T-helper 17 cell (primary cell): ENCODE results near the gene SCAP. TPM values are rescaled to one million over a fixed set of nuclear protein-coding genes. Genes with fewer than 3 reads are reported as not detected.
"Not testable (repeated sequence)": the region's sequence is repeated elsewhere in the genome, so short reads cannot be mapped to it uniquely, and the experiment has no call there.

Experiments
- ATAC-seq: fragments of 150-1000 bp; cut with Tn5 transposase; 2 replicates; pipeline ENCODE4 v1.10.0; 2021; ENCODE audit warnings: mild to moderate bottlenecking, moderate library complexity
- DNase-seq, 3 donors: peaks; one replicate each; pipeline versions ENCODE4 v3.0.0 to v3.0.0-alpha.2; 2020 to 2021
- H3K9me3 ChIP-seq: one replicate; pipeline ENCODE4 v1.7.0; 2013; ENCODE audit warnings: low read length, mild to moderate bottlenecking; ENCODE audit not compliant: control insufficient read depth, poor library complexity, severe bottlenecking
- H3K27ac Mint-ChIP-seq: one replicate; pipeline ENCODE4 v1.8.0; 2022; ENCODE audit warnings: mild to moderate bottlenecking, moderate library complexity, mixed read lengths
- H3K27me3 Mint-ChIP-seq: one replicate; pipeline ENCODE4 v1.8.0; 2022; ENCODE audit warnings: mixed read lengths
- H3K36me3 Mint-ChIP-seq: one replicate; pipeline ENCODE4 v1.8.0; 2022; ENCODE audit warnings: low read depth, mixed read lengths
- H3K4me1 Mint-ChIP-seq: one replicate; pipeline ENCODE4 v1.8.0; 2022; ENCODE audit warnings: mild to moderate bottlenecking, mixed read lengths
- H3K4me3 Mint-ChIP-seq: one replicate; pipeline ENCODE4 v1.8.0; 2022; ENCODE audit warnings: mild to moderate bottlenecking, moderate library complexity, mixed read lengths
- total RNA-seq, 4 donors: library from RNA in 2 of 4; stranded (reverse) in 2 of 4; gene quantifications; one replicate each; pipeline ENCODE4 v1.2.3 and lab custom pipeline; 2022 to 2026

SCAP gene
- total RNA-seq, 2 donors from 2014 or later: 78.5 to 81.9 TPM

DNA sequence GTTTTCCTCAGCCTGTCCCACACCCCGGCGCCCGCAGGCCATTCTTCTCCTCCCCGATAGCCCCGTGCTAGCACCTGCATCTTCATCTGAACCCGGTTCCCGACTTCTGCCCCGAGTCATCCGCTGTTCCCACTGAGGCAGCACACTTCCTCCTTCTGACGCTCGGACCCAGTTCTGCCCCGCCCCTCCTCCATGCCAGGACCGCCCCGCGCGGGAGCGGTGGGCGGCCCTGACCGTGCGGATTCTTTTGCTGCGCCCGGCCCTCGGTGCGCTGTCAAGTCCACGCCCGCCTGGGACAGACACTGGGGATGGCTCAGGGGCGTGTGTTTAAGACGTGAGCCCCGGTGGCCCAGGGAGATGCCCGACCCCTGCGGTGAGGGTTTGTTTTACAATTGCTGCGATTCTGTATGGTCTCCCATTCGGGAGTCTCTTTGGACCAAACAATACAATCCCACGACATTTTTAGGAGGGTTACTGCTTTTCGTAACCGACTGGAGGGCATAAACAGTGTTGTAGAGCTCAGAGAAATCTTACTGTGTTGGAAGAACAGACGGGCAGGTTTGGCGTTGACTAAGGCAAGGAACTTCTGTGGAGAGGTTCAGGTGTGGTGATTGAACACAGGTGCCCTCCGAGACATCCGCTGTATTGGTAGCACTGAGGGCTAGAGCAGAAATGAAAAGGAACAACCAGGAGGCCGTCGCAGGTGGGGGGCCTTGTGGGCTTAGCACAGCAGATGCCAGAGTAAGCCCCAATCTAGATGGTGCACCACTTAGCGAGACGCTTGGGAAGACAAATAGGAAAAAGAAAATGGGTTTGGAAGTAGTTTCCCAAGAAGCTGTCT is 94.2 kb downstream of the SCAP start:
- peak; percentile 36 to 62 (median 57) for DNase-seq
- H3K27ac Mint-ChIP-seq: peak overlapping the region; percentile 100
- peaks cover 10% of the 10 kb centered on the region for H3K36me3 Mint-ChIP-seq
- peaks cover 40% of the 10 kb centered on the region for H3K4me1 Mint-ChIP-seq
- H3K27me3 Mint-ChIP-seq: no peaks in the 10 kb centered on the region
- H3K9me3 ChIP-seq: no peaks in the 10 kb centered on the region
- ATAC-seq: peak; percentile 41
- H3K4me3 Mint-ChIP-seq: peak overlapping the region; percentile 99

DNA sequence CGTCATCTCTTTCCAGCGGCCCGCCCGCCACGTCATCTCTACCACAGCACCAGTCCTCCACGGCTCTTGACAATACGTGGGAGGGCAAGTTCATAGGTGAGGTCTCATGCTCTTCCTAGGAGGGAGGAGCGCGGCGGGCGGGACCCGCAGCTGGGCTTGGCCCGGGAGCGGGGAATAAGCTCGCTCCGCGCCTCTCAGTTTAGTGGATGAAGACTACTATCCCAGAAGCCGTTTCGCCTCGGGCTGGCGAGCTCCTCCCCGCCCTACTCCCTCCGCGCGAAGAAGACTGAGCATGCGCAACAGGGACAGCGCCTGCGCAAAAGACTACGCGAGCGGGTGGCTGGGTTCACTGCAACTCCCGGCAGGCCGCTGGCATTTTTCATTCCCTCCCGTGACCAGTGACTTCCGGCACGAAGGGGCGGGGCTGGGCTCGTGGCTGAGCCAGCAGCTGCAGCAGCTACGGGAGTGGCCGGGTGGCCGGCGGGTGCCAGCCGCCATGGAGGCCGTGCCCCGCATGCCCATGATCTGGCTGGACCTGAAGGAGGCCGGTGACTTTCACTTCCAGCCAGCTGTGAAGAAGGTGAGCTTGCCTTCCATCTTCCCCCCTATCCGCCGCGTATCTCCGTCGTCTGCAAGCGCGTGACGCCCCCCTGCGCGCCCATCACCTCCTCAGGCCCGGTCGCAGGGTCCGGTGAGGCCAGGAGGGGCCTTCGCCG is 95.0 kb downstream of the SCAP start, which contains the start of gene PTPN23:
PTPN23 (plus strand) TSS at position 421 of the 716 bp plus-strand sequence; CDS start at position 497, 76 bp downstream.
- Mint-ChIP-seq H3K4me1 (peaks cover 37% of the 10 kb centered on the region), H3K4me3 (peak within 1 kb of the TSS; percentile 99), H3K36me3 (peaks cover 9% of the 10 kb centered on the region), H3K27me3 (no peaks in the 10 kb centered on the region), H3K27ac (peak within 1 kb of the TSS; percentile 100)
- no peaks in the 10 kb centered on the region for H3K9me3 ChIP-seq
- ATAC-seq (peak; percentile 81), DNase-seq (peak; percentile 95 to 99 (median 98))

DNA sequence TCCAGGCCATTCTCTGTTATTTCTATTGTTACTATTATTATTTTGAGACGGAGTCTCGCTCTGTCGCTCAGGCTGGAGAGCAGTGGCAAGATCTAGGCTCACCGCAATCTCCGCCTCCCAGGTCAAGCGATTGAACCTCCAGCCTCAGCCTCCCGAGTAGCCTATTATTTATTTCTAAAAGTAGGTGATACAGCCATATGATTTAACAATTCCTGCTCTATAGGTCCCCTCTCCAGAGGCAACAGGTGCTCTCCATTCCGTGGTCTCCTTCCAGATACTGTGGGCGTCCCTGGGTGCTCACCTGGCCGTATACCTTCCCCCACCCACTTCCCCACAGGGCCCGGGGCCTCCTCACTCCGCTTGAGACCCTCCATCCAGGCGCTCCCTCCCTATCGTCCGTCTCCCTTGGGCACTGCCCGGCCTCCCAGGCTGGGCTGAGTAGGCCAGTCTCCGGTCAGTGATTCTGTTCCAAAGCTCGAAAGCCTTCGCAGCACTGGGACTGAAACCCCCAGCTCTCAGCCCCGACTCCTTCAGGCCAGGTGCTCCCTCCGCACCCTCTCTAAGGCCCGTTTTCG is 95.6 kb downstream of the SCAP start:
- peaks cover 6% of the 10 kb centered on the region for H3K27me3 Mint-ChIP-seq
- peaks cover 7% of the 10 kb centered on the region for H3K36me3 Mint-ChIP-seq
- peak overlapping the region; percentile 99 for H3K4me3 Mint-ChIP-seq
- H3K27ac Mint-ChIP-seq: peak overlapping the region; percentile 100
- peaks cover 39% of the 10 kb centered on the region for H3K4me1 Mint-ChIP-seq
- no peaks in the 10 kb centered on the region for H3K9me3 ChIP-seq
- ATAC-seq: no peak
- DNase-seq: no peak

DNA sequence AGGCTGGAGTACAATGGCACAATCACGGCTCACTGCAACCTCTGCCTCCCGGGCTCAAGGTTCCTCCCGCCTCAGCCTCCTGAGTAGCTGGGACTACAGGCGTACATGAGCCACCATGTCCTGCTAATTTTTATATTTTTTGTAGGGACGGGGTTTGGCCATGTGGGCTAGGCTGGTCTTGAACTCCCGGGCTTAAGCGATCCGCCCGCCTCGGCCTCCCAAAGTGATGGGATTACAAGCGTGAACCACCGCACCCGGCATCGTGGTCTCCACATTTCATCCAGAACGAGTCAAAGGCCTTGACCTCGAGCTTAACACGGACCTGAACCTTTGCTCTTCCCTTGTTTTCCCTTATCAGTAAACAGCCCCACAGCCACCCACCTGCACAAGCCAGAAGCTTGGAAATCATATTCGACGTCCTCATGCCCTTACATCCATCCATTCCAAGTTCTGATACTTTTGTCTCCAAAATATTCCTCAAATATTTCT is 96.3 kb downstream of the SCAP start:
- Mint-ChIP-seq H3K36me3 (peaks cover 7% of the 10 kb centered on the region), H3K4me3 (peak overlapping the region; percentile 99), H3K27me3 (peaks cover 8% of the 10 kb centered on the region), H3K27ac (peak overlapping the region; percentile 100), H3K4me1 (peaks cover 39% of the 10 kb centered on the region)
- no peaks in the 10 kb centered on the region for H3K9me3 ChIP-seq
- no peak for DNase-seq
- no peak for ATAC-seq

DNA sequence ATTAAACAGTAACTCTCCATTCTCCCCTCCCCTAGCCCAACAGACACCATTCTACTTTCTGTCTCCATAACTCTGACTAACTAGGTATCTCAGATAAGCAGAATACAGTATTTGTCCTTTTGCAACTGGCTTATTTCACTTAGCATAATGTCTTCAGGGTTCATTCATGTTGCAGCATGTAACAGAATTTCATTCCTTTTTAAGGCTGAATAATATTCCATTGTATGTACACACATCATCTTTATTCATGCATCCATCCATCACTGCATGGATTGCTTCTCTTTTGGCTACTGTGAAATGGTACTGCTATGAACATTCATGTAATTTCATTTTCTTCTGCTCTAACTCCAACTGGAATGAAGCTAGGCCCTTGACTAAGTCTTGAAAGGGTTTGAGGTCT is 96.9 kb downstream of the SCAP start:
- DNase-seq (no peak), ATAC-seq (no peak)
- no peaks in the 10 kb centered on the region for H3K9me3 ChIP-seq
- peaks cover 37% of the 10 kb centered on the region for H3K4me1 Mint-ChIP-seq
- peaks cover 7% of the 10 kb centered on the region for H3K36me3 Mint-ChIP-seq
- peak overlapping the region; percentile 100 for H3K27ac Mint-ChIP-seq
- no peak overlapping the region for H3K4me3 Mint-ChIP-seq
- peaks cover 8% of the 10 kb centered on the region for H3K27me3 Mint-ChIP-seq

DNA sequence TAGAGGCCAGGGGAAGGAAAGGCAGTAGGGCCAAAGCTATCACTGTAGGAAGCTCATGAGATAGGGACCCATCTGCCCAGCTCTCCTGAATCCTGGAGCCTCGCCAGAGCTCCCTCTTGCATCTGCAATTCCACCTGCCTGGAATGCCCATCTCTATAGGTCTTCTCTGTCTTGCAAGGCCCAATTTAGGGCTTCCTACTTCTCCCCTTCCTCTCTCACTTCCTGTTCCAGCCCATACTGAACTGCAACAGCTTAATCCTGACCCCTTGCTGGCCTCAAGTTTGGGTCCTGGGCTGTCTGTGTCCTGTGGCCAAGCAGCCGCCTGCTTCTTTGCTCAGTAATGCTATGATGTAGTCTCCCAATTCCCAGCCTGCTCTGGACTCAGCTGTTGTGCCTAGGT is 98.6 kb downstream of the SCAP start:
- H3K36me3 Mint-ChIP-seq: peaks cover 6% of the 10 kb centered on the region
- DNase-seq (no peak), ATAC-seq (no peak)
- peaks cover 8% of the 10 kb centered on the region for H3K27me3 Mint-ChIP-seq
- peaks cover 26% of the 10 kb centered on the region for H3K4me1 Mint-ChIP-seq
- H3K9me3 ChIP-seq: no peaks in the 10 kb centered on the region
- H3K4me3 Mint-ChIP-seq: no peak overlapping the region
- H3K27ac Mint-ChIP-seq: peak overlapping the region; percentile 83

DNA sequence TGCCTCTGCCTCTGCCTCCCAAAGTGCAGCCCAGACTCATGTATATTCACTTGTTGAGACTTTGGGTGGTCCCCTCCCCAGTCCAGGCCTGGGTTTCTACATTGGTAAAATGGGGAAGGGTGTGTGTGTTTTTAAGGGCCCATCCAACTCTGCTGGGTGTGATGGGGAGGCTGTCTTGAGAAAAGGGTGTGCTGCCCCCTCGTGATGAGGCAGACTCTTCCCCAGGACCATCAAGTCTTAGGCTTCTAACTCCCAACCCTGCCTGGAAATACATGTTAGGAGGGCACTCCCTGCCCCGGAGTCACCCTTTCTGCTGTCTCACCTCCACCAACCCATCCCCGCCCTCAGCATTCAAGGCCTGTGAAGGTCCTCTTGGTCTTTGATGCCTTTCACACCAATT is 99.3 kb downstream of the SCAP start:
- H3K27ac Mint-ChIP-seq: no peak overlapping the region
- no peak for DNase-seq
- peaks cover 8% of the 10 kb centered on the region for H3K27me3 Mint-ChIP-seq
- peaks cover 21% of the 10 kb centered on the region for H3K4me1 Mint-ChIP-seq
- no peak for ATAC-seq
- H3K4me3 Mint-ChIP-seq: no peak overlapping the region
- peaks cover 4% of the 10 kb centered on the region for H3K36me3 Mint-ChIP-seq
- H3K9me3 ChIP-seq: no peaks in the 10 kb centered on the region

DNA sequence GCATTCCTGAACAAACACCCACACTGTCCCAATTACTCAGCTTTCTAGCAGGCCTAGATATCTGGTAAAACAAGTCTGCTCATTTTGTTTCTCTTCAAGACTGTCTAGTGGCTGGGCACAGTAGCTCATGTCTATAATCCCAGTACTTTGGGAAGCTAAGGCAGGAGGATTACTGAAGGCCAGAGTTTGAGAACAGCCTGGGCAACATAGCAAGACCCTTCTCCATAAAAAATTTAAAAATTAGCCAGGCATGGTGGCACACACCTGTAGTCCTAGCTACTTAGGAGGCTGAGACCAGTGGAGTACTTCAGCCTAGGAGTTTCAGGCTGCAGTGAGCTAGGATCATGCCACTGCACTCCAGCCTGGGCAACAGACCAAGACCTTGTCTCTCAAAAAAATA is 101.2 kb downstream of the SCAP start:
- no peak for ATAC-seq
- peaks cover 8% of the 10 kb centered on the region for H3K27me3 Mint-ChIP-seq
- H3K4me3 Mint-ChIP-seq: no peak overlapping the region
- H3K4me1 Mint-ChIP-seq: peaks cover 11% of the 10 kb centered on the region
- no peak overlapping the region for H3K27ac Mint-ChIP-seq
- no peaks in the 10 kb centered on the region for H3K36me3 Mint-ChIP-seq
- DNase-seq: no peak
- no peaks in the 10 kb centered on the region for H3K9me3 ChIP-seq

DNA sequence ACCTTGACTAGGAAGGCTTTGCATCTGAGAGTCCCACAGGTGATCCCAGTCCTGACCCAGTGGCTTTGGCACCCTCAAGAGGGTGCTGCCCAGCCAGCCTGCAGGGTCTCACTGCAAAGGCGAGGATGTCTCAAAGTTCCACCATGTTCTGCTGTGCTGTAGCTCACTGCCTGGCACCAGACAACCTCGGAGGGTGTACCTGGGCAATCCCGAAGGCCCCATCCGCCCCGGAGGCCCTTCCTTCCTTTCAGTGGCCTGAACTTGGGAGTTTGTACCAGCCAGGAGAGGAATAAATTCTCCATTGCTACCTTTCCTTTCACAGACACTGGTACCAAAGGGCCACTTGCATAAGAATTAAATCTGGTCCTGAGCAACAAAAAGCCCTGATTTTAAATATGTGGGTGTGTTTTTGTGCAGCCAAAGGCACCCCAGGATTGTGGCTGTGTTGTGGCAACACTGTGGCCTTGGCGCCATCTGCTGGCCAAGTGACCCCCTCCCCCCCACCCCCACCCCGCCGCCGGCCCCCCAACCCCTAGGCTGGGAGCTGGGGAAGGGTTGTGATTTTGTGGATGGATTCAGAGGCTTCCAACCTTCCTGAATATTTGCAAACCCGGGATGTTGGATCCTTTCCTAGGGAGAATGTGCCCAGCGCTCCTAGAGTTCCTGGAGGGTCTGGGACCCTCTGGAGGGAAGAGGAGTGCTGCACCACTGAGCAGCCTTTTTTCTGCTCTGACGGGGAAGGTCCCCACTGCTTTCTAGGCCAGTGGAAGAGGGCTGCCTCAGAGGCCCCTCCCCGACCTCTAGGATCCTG is 104.6 kb downstream of the SCAP start:
- no peak overlapping the region for H3K27ac Mint-ChIP-seq
- no peak for ATAC-seq

DNA sequence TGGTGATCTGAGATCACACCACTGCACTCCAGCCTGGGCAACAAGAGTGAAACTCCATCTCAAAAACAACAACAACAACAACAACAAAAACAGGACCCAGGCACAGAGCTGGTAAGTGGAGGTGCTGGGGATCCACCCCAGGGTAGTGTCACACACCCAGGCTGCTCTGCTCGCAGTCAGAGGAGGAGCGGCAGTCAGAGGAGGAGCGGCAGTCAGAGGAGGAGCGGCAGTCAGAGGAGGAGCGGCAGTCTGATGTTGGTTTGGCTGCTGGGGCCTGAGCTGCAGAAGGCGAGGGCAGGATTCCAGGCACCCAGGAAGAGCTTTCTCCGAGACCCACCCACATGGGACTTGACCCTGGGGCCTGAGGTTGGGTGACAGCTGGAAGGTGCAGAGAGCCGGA is 105.7 kb downstream of the SCAP start:
- not testable (repeated sequence) for H3K27me3 Mint-ChIP-seq, H3K4me1 Mint-ChIP-seq, H3K36me3 Mint-ChIP-seq, DNase-seq, H3K27ac Mint-ChIP-seq, H3K9me3 ChIP-seq, H3K4me3 Mint-ChIP-seq, ATAC-seq

More for the DNA sequence above, 104.6 kb downstream of the SCAP start:
- H3K36me3 Mint-ChIP-seq: peaks cover 2% of the 10 kb centered on the region
- no peak overlapping the region for H3K4me3 Mint-ChIP-seq
- no peaks in the 10 kb centered on the region for H3K9me3 ChIP-seq
- peak in 1 of 3 donors; percentile 19 for DNase-seq
- H3K27me3 Mint-ChIP-seq: peaks cover 17% of the 10 kb centered on the region
- H3K4me1 Mint-ChIP-seq: peaks cover 9% of the 10 kb centered on the region

DNA sequence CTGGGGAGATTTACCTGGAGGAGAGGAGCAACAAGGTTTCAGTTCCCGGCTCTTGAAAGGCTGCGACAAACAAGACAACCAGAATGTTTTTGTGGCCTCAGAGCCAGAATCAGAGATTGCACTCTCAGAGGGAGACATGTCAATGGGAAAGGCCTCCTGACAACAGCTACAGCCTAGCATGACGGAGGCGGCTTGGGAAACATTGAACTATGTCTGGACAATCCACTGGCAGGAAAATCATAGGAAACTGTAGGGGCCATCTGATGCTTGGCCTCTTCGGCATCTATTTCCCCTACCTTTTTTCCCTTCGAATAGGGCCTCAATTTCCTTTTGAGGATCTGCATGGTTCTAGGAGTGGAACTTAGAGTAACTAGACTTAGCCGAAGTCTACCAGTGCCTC is 108.1 kb downstream of the SCAP start:
- H3K27me3 Mint-ChIP-seq: peaks cover 9% of the 10 kb centered on the region
- H3K9me3 ChIP-seq: no peaks in the 10 kb centered on the region
- ATAC-seq (no peak), DNase-seq (no peak)
- no peak overlapping the region for H3K27ac Mint-ChIP-seq
- no peak overlapping the region for H3K4me3 Mint-ChIP-seq
- H3K36me3 Mint-ChIP-seq: peaks cover 2% of the 10 kb centered on the region
- peaks cover 8% of the 10 kb centered on the region for H3K4me1 Mint-ChIP-seq

DNA sequence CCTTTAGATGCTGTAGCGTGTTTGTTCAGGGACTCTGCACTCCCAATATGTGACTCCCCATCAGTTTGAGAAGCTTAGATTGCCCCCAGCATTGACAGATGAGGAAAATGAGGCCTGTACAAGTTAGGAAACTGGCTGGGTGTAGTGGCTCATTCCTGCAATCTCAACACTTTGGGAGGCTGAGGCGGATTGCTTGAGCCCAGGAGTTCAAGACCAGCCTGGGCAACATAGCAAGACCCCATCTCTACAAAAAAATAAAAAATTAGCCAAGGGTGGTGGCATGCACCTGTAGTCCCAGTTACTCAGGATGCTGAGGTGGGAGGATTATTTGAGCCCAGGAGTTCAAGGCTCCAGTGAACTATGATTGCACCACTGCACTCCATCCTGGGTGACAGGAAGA is 108.9 kb downstream of the SCAP start:
- Mint-ChIP-seq H3K4me3 (no peak overlapping the region), H3K36me3 (peaks cover 2% of the 10 kb centered on the region), H3K4me1 (peaks cover 11% of the 10 kb centered on the region), H3K27me3 (peaks cover 9% of the 10 kb centered on the region), H3K27ac (no peak overlapping the region)
- ATAC-seq: no peak
- no peak for DNase-seq
- no peaks in the 10 kb centered on the region for H3K9me3 ChIP-seq
